ENCODE measurements around the gene KTN1.

GRCh38 chr14:55713486-55713885 is 133.5 kb downstream of the KTN1 start:
- TF ChIP-seq POLR2A (IDR thresholded peaks at IDR 0.05): no peak
- no peak for TF ChIP-seq CTCF (IDR thresholded peaks at IDR 0.05)
- no peak for TF ChIP-seq EP300 (IDR thresholded peaks at IDR 0.05)
